GM18505 (cell line): ENCODE measurements around the gene NUS1.
"Not testable (repeated sequence)": the region's sequence is repeated elsewhere in the genome, so short reads cannot be mapped to it uniquely, and the experiment has no call there.

Source experiments
- ATAC-seq: cut with Tn5 transposase; IDR thresholded peaks from one replicate; pipeline ENCODE4 v1.9.1; 2021; ENCODE audit not compliant: unreplicated experiment
- POLR2A ChIP-seq: IDR thresholded peaks from 4 replicates; pipeline ENCODE4 v1.6.1; 2011; ENCODE audit warnings: borderline replicate concordance; ENCODE audit not compliant: insufficient read depth, insufficient read length; ENCODE audit errors: extremely low read depth

Gene NUS1

DNA sequence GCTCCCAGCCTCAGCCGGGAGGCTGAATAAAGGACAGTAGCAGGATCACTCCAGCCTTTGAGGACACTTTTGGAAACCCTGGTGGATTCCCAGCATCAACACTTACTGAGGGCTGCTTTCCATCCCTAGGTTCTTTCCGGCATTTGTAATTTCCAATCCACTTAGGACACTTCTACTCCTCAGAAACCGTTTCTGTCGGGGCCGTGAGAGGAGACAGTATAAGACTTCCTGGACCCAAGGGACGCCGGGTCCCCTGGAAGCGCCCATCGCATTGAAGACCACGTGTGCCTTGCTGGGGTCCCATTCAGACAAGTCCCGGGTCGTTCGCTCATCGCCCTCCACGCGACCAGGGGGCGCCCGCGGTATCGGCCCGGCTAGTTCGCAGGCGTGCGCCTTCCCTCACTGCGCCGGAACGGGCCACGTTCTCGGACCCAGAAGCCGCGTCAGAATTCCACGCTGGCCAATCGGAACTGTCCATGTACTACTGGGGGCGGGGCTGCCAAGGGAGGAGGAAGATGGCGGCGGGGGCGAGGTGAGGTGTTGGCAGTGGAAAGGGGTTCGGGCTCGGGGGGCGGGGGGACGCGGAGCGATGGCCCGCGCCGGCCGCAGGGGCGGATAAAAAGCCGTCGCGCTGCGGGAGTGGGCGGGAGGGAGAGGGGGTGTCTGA, at the start of gene NUS1:
TSS of gene NUS1 (plus strand) at position 479 of the 667 bp plus-strand sequence. CDS start 202 bp downstream, outside the sequence.
- TF ChIP-seq POLR2A: peak; percentile 48
- peak; percentile 98 for ATAC-seq

DNA sequence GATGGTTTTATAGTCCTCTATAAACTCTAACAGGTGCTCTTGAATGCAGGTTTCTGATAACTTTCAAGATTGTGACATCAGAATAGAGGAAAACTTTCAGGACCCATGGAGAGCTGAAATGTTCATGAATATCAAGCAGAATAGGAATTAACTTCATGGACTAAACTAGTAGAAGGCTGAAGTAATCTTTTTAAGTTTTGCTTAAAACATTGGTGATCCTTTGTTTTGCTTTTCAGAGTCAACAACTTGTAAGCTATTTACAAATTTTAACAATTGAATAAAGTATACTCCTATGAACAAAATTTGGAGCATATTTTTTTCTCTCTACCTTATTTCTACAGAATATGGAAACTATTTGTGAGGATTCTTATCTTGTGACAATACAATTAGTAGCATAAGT, 47.7 kb upstream of the NUS1 start:
- TF ChIP-seq POLR2A: no peak
- ATAC-seq: no peak

DNA sequence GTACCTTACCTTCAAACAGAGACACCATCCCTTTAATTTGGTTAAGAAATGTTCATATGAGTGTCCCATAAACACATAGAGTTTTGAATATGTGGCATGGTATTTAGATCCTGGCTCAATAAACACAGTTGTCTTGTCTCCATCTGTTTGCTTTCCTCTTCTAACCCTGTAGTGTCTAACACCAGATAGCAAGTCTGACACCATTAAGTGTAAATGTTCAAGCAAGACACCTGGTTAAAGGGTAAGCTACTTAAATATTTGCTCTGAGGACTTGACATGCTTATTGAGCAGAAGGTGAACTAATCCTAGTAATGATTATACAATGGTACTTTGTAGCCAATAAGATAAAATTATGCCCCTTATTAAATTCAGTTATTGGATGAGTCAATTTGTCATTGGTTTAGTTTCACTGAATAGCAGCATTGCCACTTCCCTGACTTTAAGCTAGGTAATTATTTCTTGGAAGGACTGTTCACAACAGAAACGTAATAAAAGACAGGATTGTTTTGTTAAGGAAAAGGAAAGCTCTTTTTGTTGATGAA, 46.1 kb upstream of the NUS1 start:
- no peak for TF ChIP-seq POLR2A
- no peak for ATAC-seq

DNA sequence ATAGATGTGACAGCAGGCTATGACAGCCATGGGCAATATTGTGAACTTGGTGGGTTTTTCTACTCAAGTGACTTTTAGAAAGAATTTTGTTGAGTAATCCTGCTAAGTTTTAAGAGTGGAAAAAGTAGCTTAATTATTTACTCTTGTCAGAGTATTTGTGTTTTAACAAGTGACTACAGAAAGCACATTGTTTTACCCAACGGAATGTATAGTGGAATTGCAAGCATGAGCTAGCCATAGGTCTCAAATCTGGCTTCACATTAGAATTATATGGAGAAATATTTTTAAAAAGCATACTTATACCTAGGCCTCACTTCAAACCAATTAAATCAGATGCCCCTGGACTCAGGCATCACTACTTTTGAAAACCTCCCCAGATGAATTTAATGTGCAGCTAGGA, 37.5 kb upstream of the NUS1 start:
- no peak for TF ChIP-seq POLR2A

DNA sequence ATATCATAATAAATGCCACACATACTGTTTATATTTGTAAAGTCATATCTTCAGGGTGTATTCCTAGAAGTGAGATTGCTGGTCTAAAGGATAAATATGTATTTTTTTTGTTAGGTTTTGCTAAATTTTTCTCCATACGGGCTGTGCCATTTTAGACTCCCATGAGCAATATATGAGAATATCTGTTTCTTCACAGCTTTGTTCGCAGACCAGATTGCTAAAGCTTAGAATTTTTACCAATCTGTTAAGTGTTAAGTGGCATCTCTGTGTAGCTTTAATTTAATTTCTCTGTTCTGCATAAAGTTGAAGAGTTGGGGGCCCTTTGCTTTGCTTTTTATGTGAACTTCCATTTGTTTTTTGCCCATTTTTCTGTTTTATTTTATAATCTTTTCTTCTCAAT, 32.3 kb upstream of the NUS1 start:
- no peak for ATAC-seq
- TF ChIP-seq POLR2A: no peak

More for the DNA sequence above, 37.5 kb upstream of the NUS1 start:
- ATAC-seq: no peak

DNA sequence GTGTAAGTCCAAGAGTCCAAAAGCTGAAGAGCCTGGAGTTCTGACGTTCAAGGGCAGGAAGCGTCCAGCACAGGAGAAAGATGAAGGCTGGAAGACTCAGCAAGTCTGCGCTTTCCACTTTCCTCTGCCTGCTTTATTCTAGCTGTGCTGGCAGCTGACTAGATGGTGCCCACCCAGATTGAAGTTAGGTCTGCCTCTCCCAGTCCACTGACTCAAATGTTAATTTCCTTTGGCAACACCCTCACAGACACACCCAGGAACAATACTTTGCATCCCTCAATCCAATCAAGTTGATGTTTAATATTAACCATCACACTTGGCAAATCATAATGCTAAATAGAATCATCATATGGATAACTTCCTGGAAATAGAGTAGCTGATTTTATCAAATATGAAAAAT, 23.3 kb upstream of the NUS1 start:
- not testable (repeated sequence) for ATAC-seq

DNA sequence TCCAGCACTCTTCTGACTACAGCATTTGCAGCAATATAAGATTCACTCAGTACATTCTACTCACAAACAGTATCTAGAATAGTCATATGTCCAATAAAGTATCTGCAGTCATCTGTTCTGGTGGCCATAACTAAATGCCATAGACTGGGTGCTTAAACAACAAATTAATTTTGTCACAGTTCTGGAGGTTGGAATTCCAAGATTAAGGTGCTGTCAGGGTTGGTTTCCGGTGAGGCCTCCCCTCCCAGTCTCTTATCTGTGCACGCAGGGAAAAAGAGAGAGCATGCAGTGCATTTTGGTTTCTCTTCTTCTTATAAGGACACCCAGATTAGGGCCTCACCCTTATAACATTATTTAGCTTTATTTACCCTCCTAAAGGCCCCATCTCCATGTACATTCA, 21.3 kb upstream of the NUS1 start:
- no peak for TF ChIP-seq POLR2A
- ATAC-seq: no peak

DNA sequence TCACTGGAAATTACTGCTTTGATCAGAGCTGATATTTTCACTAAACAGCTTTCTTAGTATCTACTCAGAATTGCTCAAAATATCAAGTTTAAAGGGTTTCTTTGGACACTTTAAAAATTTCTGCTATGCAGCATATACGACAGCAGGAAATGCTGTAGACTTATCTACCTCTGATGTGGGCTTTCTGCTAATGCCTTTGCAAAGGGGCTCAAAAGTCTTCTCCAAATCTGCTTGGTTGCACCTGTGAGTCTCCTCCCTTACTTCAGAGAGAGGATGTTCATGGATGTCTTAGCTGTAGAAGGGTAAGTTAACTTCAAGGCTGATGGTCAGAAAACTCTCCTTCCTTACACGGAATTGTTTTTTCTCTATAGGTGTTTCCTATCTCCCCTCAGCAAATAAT, 19.9 kb upstream of the NUS1 start:
- ATAC-seq: no peak
- TF ChIP-seq POLR2A: no peak

DNA sequence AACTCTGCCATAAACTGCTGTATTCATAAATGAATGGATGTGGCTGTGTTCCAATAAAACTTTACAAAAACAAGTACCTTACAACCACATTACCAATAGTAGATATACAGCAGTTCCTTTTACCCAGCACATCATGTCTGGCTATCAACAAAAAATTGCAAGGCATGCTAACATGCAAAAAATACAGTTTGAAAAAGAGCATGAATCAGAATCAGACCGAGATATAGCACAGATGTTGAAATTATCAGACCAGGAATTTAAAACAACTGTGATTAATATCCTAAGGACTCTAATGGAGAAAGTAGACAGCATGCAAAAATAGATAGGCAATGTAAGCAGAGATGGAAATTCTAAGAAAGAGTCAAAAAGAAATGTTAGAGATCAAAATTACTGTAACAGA, 8.4 kb upstream of the NUS1 start:
- no peak for TF ChIP-seq POLR2A
- no peak for ATAC-seq

DNA sequence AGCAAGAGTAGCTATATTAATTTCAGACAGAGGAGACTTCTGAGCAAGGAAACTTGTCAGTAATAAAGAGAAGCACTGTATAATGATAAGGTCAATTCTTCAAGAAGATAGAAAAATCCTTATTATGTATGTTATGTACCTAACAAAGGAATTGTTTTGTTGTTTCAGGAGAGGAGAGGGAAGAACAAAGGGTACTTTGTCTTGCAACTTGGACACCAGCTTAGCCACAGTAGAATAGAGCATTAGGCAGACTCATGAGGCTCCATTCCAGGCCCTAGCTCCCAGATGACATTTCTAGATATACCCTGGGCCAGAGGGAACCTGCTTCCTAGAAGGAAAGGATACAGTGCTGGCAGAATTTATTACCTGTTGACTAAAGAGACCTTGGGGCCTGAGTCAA, 6.5 kb upstream of the NUS1 start:
- TF ChIP-seq POLR2A: no peak
- ATAC-seq: no peak

DNA sequence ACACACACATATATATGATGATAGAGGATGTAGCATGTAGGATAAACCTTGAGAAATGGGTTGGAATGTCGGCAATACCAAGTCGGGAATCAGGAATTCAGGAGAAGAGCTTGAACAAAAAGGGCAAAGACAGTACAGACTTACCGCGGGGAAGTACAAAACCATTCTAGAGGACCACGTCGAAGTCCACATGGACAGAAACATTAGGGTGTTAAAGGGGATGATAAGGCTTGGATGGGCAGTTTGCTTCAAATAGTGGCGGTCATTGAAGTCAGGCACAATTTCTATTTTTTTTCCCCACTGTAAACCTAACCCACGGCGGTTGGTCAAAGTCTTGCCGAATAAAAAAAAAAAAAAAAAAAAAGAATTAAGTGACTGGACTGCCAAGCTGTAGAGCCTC, 766 bp upstream of the NUS1 start:
- no peak for ATAC-seq
- TF ChIP-seq POLR2A: no peak

DNA sequence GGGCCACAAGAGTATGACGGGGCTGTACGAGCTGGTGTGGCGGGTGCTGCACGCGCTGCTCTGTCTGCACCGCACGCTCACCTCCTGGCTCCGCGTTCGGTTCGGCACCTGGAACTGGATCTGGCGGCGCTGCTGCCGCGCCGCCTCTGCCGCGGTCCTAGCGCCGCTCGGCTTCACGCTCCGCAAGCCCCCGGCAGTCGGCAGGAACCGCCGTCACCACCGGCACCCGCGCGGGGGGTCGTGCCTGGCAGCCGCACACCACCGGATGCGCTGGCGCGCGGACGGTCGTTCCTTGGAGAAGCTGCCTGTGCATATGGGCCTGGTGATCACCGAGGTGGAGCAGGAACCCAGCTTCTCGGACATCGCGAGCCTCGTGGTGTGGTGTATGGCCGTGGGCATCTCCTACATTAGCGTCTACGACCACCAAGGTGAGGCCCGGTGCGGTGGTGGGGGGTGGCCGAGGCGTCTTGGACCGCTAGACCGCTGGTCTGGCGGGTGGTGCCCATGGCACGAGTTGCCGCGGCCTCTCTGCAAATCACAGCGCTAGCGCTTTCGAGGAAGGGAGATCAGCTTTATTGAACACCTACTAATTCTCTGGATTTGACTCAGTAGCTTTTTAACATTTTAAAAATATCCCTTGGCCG, 511 bp downstream of the NUS1 start:
- ATAC-seq: peak; percentile 27
- TF ChIP-seq POLR2A: peak; percentile 29

DNA sequence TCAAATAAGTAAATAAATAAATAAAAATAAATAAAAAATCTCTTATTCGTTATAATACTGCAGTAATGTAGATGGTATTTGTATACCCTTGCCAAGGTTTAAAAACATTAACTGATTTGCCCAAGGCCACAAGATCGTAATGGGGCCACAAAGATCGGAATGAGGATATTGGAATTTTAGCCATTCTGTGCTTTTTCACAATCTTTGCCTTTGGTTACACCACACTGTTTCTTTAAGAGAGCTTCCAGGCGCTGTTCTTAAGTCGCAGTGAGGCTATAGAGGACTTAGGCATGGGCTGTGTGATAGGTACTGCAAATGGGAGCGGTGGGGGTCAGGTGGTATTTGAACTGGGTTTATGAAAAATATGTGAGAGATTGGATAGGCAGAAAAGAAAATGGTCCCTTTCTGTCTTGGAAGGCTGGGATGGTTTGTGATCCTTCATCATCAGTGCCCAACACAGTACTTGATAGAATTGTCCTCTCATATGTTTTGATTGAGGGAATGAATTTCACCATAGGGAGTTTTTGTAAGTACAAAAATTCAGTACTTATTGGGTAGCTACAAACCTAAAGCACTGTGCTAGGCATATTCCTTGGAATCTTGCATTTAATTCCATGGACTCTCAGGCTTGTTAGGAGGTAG, 1.4 kb downstream of the NUS1 start:
- no peak for ATAC-seq
- no peak for TF ChIP-seq POLR2A
